ENCODE measurements around the gene MTHFD2L. TPM values are rescaled to one million over a fixed set of nuclear protein-coding genes. Genes with fewer than 3 reads are reported as not detected.

MTHFD2L gene
- total and polyA plus RNA-seq, 2 donors from 2014 or later = 12.3 to 16.3 TPM

DNA sequence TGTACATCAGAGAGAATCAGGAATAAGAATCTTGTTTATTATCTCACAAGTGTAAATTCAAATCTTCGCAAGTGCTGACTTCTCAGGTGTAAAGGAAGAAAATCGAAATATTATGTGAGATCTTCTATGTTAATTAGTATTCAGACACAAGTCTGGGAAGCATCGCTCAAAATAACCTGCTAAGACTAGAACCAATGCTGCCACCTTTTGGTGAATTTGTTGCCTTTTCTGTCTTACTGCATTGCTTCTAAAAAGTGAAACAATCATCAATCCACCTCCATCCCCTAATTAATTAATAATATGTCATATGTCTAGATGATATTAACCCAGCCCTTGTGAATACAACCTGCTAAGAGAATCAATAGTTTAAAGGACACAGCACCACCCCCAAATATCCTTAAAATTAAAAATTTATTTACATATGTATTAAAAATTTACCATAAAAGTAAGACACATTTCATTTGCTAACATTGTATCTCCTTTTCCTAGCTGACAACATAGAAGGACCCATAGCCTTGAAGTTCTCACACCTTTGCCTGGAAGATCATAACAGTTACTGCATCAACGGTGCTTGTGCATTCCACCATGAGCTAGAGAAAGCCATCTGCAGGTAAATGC, 153.9 kb downstream of the MTHFD2L start:
- TF ChIP-seq, protein P1, sequence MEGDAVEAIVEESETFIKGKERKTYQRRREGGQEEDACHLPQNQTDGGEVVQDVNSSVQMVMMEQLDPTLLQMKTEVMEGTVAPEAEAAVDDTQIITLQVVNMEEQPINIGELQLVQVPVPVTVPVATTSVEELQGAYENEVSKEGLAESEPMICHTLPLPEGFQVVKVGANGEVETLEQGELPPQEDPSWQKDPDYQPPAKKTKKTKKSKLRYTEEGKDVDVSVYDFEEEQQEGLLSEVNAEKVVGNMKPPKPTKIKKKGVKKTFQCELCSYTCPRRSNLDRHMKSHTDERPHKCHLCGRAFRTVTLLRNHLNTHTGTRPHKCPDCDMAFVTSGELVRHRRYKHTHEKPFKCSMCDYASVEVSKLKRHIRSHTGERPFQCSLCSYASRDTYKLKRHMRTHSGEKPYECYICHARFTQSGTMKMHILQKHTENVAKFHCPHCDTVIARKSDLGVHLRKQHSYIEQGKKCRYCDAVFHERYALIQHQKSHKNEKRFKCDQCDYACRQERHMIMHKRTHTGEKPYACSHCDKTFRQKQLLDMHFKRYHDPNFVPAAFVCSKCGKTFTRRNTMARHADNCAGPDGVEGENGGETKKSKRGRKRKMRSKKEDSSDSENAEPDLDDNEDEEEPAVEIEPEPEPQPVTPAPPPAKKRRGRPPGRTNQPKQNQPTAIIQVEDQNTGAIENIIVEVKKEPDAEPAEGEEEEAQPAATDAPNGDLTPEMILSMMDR (IDR thresholded peaks at IDR 0.05; ENCODE audit: borderline replicate concordance, extremely low read depth, insufficient read depth) = peak; percentile 53
- no peak overlapping the region for H3K9ac ChIP-seq (ENCODE audit: low read length in 3 of 3)
- DNase-seq = peak in 2 of 5 donors; percentile 60 to 79
- no peak overlapping the region for H3K4me3 ChIP-seq (ENCODE audit: low read length in 3 of 3)
- no peaks in the 10 kb centered on the region for H3K4me1 ChIP-seq (ENCODE audit: control insufficient read depth in 2 of 3, insufficient read depth in 2 of 3, low read depth in 1 of 3, low read length in 3 of 3)
- intact Hi-C loops (cut with DNase I) = no loop called here
- no peaks in the 10 kb centered on the region for H3K27me3 ChIP-seq (ENCODE audit: control insufficient read depth, insufficient read depth, low read length)
- no peak overlapping the region for H3K27ac ChIP-seq (ENCODE audit: low read depth in 2 of 2, low read length in 2 of 2)
- H3K36me3 ChIP-seq (ENCODE audit: control insufficient read depth in 2 of 3, insufficient read depth in 3 of 3, low read length in 3 of 3) = no peaks in the 10 kb centered on the region
- H3K9me3 ChIP-seq (ENCODE audit: control insufficient read depth in 2 of 3, insufficient read depth in 1 of 3, low read length in 3 of 3) = no peaks in the 10 kb centered on the region
- peak; percentile 66 for FAIRE-seq

DNA sequence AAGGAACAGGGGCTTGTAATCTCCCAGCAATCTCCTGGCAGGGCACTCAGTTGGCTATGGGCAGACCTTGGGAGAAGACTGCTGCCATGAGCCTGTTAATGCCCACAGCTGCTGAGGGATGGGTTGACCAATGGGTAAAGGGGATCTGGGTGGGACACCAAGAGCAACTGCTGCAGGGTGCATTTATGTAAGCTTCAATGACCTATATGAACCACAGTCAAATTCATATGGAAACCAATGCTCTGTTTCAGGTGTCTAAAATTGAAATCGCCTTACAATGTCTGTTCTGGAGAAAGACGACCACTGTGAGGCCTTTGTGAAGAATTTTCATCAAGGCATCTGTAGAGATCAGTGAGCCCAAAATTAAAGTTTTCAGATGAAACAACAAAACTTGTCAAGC, 156.4 kb downstream of the MTHFD2L start:
- Histone ChIP-seq H3K27ac (ENCODE audit: low read depth in 2 of 2, low read length in 2 of 2) (no peak overlapping the region), H3K4me3 (ENCODE audit: low read length in 3 of 3) (no peak overlapping the region), H3K27me3 (ENCODE audit: control insufficient read depth, insufficient read depth, low read length) (no peaks in the 10 kb centered on the region), H3K9me3 (ENCODE audit: control insufficient read depth in 2 of 3, insufficient read depth in 1 of 3, low read length in 3 of 3) (no peaks in the 10 kb centered on the region), H3K9ac (ENCODE audit: low read length in 3 of 3) (no peak overlapping the region), H3K36me3 (ENCODE audit: control insufficient read depth in 2 of 3, insufficient read depth in 3 of 3, low read length in 3 of 3) (no peaks in the 10 kb centered on the region), H3K4me1 (ENCODE audit: control insufficient read depth in 2 of 3, insufficient read depth in 2 of 3, low read depth in 1 of 3, low read length in 3 of 3) (no peaks in the 10 kb centered on the region)
- FAIRE-seq (no peak), DNase-seq (no peak)
- intact Hi-C loops (cut with DNase I) = no loop called here
- TF ChIP-seq, protein P1 (IDR thresholded peaks at IDR 0.05; ENCODE audit: borderline replicate concordance, extremely low read depth, insufficient read depth) = no peak

DNA sequence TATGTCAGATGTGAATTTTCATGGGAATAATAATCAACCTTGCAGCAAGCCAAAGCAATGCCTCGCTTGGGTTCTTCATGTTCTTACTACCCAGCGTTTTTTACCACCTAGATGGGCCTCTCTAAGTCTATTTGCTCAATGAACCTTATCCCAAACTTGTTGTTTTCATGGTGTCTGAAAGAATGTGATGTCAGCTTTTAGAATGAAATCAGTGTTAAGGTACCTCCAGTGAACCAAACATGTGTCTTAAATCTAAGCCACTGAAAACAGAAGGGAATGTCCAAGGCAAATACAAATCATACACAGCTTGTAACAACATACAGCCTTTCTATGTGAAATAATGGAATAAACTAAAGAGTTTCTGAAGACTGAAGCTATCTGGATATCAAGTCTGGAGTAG, 157.0 kb downstream of the MTHFD2L start:
- DNase-seq (no peak), FAIRE-seq (no peak)
- H3K36me3 ChIP-seq (ENCODE audit: control insufficient read depth in 2 of 3, insufficient read depth in 3 of 3, low read length in 3 of 3) = no peaks in the 10 kb centered on the region
- H3K4me1 ChIP-seq (ENCODE audit: control insufficient read depth in 2 of 3, insufficient read depth in 2 of 3, low read depth in 1 of 3, low read length in 3 of 3) = no peaks in the 10 kb centered on the region
- no peak overlapping the region for H3K27ac ChIP-seq (ENCODE audit: low read depth in 2 of 2, low read length in 2 of 2)
- H3K9me3 ChIP-seq (ENCODE audit: control insufficient read depth in 2 of 3, insufficient read depth in 1 of 3, low read length in 3 of 3) = no peaks in the 10 kb centered on the region
- intact Hi-C loops (cut with DNase I) = loop anchor here (5.0 kb wide), 1 partner anchor 128 kb away; no protein-coding TSS in a partner anchor
- no peaks in the 10 kb centered on the region for H3K27me3 ChIP-seq (ENCODE audit: control insufficient read depth, insufficient read depth, low read length)
- TF ChIP-seq, protein P1 (IDR thresholded peaks at IDR 0.05; ENCODE audit: borderline replicate concordance, extremely low read depth, insufficient read depth) = no peak
- no peak overlapping the region for H3K4me3 ChIP-seq (ENCODE audit: low read length in 3 of 3)
- H3K9ac ChIP-seq (ENCODE audit: low read length in 3 of 3) = no peak overlapping the region

DNA sequence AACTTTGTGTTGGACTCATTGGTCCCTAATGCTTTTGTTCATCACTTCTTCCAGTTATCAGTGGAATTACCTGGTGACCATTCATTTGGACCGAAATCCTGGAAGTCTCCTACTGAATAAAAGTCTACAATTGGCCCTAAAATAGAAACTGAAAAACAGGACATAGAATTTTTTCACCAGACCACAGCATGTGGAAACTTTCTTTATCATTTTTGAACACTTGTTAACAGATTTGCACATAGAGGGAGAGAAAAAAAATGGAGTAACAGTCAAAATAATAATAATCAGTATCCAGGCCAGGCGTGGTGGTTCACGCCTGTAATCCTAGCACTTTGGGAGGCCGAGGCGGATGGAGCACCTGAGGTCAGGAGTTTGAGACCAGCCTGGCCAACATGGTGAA, 157.5 kb downstream of the MTHFD2L start:
- H3K36me3 ChIP-seq (ENCODE audit: control insufficient read depth in 2 of 3, insufficient read depth in 3 of 3, low read length in 3 of 3) = no peaks in the 10 kb centered on the region
- H3K9ac ChIP-seq (ENCODE audit: low read length in 3 of 3) = no peak overlapping the region
- H3K27me3 ChIP-seq (ENCODE audit: control insufficient read depth, insufficient read depth, low read length) = no peaks in the 10 kb centered on the region
- TF ChIP-seq, protein P1 (IDR thresholded peaks at IDR 0.05; ENCODE audit: borderline replicate concordance, extremely low read depth, insufficient read depth) = no peak
- no peaks in the 10 kb centered on the region for H3K9me3 ChIP-seq (ENCODE audit: control insufficient read depth in 2 of 3, insufficient read depth in 1 of 3, low read length in 3 of 3)
- DNase-seq (no peak), FAIRE-seq (no peak)
- H3K27ac ChIP-seq (ENCODE audit: low read depth in 2 of 2, low read length in 2 of 2) = no peak overlapping the region
- H3K4me3 ChIP-seq (ENCODE audit: low read length in 3 of 3) = no peak overlapping the region
- intact Hi-C loops (cut with DNase I) = loop anchor here (5.0 kb wide), 1 partner anchor 128 kb away; no protein-coding TSS in a partner anchor
- no peaks in the 10 kb centered on the region for H3K4me1 ChIP-seq (ENCODE audit: control insufficient read depth in 2 of 3, insufficient read depth in 2 of 3, low read depth in 1 of 3, low read length in 3 of 3)

All from kidney (tissue), 14 donors.